Nephron progenitor cell (in vitro differentiated cells): Measurements from ENCODE around the gene LRRK2.

Experiments
- DNase-seq: peaks from one replicate; pipeline ENCODE4 v3.0.0; 2021
- H3K27ac Mint-ChIP-seq: 2 replicates; pipeline ENCODE4 v1.8.0; 2021; ENCODE audit warnings: mild to moderate bottlenecking, moderate library complexity, mixed read lengths
- H3K27me3 Mint-ChIP-seq: 2 replicates; pipeline ENCODE4 v1.8.0; 2021; ENCODE audit warnings: mild to moderate bottlenecking, low read depth, mixed read lengths; ENCODE audit not compliant: poor library complexity
- H3K36me3 Mint-ChIP-seq: 2 replicates; pipeline ENCODE4 v1.8.0; 2021; ENCODE audit warnings: low read depth, mixed read lengths
- H3K4me1 Mint-ChIP-seq: 2 replicates; pipeline ENCODE4 v1.8.0; 2021; ENCODE audit warnings: mixed read lengths
- H3K4me3 Mint-ChIP-seq: 2 replicates; pipeline ENCODE4 v1.8.0; 2021; ENCODE audit warnings: mild to moderate bottlenecking, moderate library complexity, mixed read lengths
- H3K9me3 Mint-ChIP-seq: 2 replicates; pipeline ENCODE4 v1.8.0; 2021; ENCODE audit warnings: mild to moderate bottlenecking, moderate library complexity, mixed read lengths
- CTCF ChIP-seq: fragments of 200-600 bp; sonication (generic); IDR thresholded peaks from 2 replicates; pipeline ENCODE4 v1.5.0; 2021; ENCODE audit warnings: antibody characterized with exemption

The LRRK2 gene

GRCh38 chr12:40310211-40310610 lies 85.4 kb downstream of the LRRK2 start:
- Mint-ChIP-seq H3K4me3 (no peak overlapping the region), H3K9me3 (no peaks in the 10 kb centered on the region), H3K4me1 (no peaks in the 10 kb centered on the region), H3K36me3 (no peaks in the 10 kb centered on the region), H3K27ac (no peak overlapping the region), H3K27me3 (no peaks in the 10 kb centered on the region)
- TF ChIP-seq CTCF = no peak
- DNase-seq = no peak

- no peak for TF ChIP-seq CTCF
- no peaks in the 10 kb centered on the region for H3K9me3 Mint-ChIP-seq
- no peak for DNase-seq
- no peak overlapping the region for H3K27ac Mint-ChIP-seq
- no peaks in the 10 kb centered on the region for H3K4me1 Mint-ChIP-seq
- no peaks in the 10 kb centered on the region for H3K36me3 Mint-ChIP-seq
- H3K27me3 Mint-ChIP-seq = no peaks in the 10 kb centered on the region
- no peak overlapping the region for H3K4me3 Mint-ChIP-seq
These were observed 87.4 kb downstream of the LRRK2 start for GRCh38 chr12:40312196-40312595.

GRCh38 chr12:40312982-40313576 lies 88.3 kb downstream of the LRRK2 start:
- Mint-ChIP-seq H3K4me1 (no peaks in the 10 kb centered on the region), H3K4me3 (no peak overlapping the region), H3K36me3 (no peaks in the 10 kb centered on the region), H3K27me3 (no peaks in the 10 kb centered on the region), H3K9me3 (no peaks in the 10 kb centered on the region), H3K27ac (no peak overlapping the region)
- TF ChIP-seq CTCF = peak; percentile 34
- no peak for DNase-seq

- Mint-ChIP-seq H3K4me1 (no peaks in the 10 kb centered on the region), H3K9me3 (no peaks in the 10 kb centered on the region), H3K27me3 (no peaks in the 10 kb centered on the region), H3K36me3 (no peaks in the 10 kb centered on the region), H3K27ac (no peak overlapping the region), H3K4me3 (no peak overlapping the region)
- DNase-seq = no peak
- no peak for TF ChIP-seq CTCF
These were observed 89.1 kb downstream of the LRRK2 start for GRCh38 chr12:40313928-40314327.

- Mint-ChIP-seq H3K36me3 (no peaks in the 10 kb centered on the region), H3K4me3 (no peak overlapping the region), H3K27ac (no peak overlapping the region), H3K9me3 (no peaks in the 10 kb centered on the region), H3K27me3 (no peaks in the 10 kb centered on the region), H3K4me1 (no peaks in the 10 kb centered on the region)
- TF ChIP-seq CTCF = no peak
- DNase-seq = no peak
These were observed 90.1 kb downstream of the LRRK2 start for GRCh38 chr12:40314927-40315326.

GRCh38 chr12:40315375-40315774 lies 90.6 kb downstream of the LRRK2 start:
- H3K4me3 Mint-ChIP-seq = no peak overlapping the region
- H3K4me1 Mint-ChIP-seq = no peaks in the 10 kb centered on the region
- H3K9me3 Mint-ChIP-seq = no peaks in the 10 kb centered on the region
- TF ChIP-seq CTCF = no peak
- H3K27me3 Mint-ChIP-seq = no peaks in the 10 kb centered on the region
- no peaks in the 10 kb centered on the region for H3K36me3 Mint-ChIP-seq
- DNase-seq = no peak
- H3K27ac Mint-ChIP-seq = no peak overlapping the region
